GM21423 (cell line): ENCODE data around the gene PDLIM5.

Source experiments
- ATAC-seq: cut with Tn5 transposase; IDR thresholded peaks from one replicate; pipeline ENCODE4 v1.9.1; 2021; ENCODE audit warnings: mild to moderate bottlenecking, moderate library complexity; ENCODE audit not compliant: unreplicated experiment

PDLIM5 gene

GRCh38 chr4:94420356-94420755, 31.4 kb upstream of the PDLIM5 start:
- no peak for ATAC-seq

DNA sequence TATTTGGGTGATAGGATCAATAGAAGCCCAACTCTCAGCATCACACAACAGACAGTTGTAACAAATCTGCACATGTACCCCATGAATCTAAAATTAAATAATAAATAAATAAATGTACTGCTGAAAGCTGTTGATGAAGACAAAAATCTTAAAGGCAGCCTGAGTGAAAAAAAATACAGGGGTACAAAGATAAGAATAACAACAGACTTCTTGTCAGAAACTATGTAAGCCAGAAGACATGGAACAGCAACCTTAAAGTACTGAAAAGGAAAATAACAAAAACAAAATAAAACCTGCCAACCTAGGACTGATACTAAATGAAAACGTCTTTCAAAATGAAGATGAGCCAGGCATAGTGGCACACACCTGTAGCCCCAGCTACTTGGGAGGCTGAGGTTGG, 25.0 kb upstream of the PDLIM5 start:
- no peak for ATAC-seq

- no peak for ATAC-seq
Observed at GRCh38 chr4:94428884-94429283, 22.9 kb upstream of the PDLIM5 start.

GRCh38 chr4:94430406-94430805, 21.3 kb upstream of the PDLIM5 start:
- no peak for ATAC-seq

DNA sequence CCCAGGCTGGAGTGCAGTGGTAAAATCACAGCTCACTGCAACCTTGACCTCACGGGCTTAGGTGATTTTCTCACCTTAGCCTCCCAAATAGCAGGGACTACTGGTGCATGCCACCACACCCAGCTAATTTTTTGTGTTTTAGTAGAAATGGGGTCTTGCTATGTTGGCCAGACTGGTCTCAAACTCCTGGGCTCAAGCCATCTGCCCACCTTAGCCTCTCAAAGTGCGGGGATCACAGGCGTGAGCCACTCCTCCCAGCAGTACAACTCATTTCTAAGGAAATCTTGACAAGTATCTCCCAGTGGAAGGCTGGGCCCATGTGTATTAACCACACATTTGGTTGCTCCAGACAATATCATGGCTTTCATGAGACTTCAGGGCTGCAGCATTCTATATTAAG, 20.4 kb upstream of the PDLIM5 start:
- ATAC-seq: no peak

DNA sequence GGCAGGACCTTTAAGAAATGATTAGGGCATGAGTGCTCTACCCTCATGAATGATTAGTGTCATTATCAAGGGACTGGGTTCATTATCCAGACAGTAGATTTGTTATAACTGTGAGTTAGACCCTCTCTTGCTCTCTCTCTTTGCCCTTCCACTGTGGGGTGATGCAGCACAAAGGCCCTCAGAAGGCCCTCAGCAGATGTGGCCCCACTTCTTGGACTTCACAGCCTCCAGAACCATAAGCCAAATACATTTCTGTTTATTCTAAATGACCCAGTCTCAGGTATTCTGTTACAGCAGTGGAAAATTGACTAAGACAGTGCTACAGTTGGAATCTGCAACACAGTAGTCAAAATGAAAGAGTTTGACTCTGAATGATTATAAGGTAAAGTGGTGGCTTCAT, 17.2 kb upstream of the PDLIM5 start:
- no peak for ATAC-seq

DNA sequence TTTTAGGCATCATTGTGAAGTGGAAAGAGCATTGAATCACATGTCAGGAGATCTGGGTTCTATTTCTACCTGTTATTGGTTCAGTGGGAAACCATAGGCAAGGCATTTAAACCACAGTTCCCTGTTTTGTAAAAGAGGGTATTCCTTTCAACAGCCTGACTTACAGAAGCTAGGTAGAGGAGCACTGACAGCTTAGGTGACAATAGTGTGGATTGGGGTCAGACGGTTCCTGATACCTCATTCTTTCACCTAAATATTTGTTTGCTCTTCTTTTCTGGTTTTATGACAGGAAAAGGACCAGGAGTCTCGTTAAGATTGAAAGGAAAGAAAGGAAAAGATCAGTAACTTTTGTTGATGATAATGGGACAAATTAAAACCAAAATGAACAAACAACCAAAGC, 15.9 kb upstream of the PDLIM5 start:
- no peak for ATAC-seq

DNA sequence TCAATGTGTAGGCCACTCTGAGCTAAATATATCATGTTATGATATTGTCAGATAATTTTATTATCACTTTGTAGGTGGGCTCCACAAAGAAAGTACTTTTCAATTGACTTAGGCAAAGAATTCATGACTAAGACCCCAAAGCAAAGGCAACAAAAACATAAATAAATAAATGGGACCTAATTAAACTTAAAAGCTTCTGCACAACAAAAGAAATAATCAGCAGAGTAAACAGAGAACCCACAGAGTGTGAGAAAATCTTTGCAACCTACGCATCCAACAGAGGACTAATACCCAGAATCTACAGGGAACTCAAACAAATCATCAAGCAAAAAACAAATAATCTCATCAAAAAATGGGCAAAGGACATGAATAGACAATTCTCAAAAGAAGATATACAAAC, 15.2 kb upstream of the PDLIM5 start:
- ATAC-seq: no peak

DNA sequence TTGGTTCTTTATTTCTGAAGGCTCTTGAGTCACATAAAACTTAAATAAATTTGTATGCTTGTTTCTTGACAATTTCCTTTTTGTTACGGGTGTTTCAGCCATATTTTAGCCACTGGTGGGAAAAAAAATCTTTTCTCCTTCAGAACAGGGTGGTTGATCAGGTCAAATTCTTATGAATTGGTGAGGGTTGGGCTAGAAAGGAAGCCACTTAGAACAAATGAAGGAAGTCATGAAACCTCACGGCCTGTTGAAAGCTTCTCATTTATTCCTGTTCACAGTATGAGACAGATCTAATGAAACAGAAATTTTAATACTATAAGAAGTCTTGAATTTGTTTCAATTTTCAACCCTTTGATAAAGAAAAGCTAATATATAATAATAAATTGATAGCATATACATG, 12.1 kb upstream of the PDLIM5 start:
- ATAC-seq: no peak

- ATAC-seq: no peak
Observed at GRCh38 chr4:94441838-94442237, 9.9 kb upstream of the PDLIM5 start.

DNA sequence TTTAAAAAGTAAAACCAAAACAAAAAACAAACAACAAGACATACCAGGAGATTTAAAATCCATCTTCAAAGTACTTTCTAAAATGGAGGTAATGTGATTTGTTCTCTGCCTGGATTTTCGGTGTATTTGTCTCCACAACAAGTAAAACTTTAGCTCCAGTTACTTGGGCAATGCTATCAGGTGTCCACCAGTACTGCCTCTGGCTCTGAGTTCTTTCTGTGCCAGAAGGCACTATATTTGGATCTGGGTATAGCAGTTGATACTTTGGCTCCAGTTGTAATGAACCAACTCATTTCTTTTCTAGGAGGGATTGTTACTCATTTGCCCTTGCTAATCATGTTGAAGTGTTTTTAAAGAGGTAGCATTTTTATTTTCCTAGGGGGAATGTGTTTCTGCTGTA, 9.5 kb upstream of the PDLIM5 start:
- ATAC-seq: no peak

GRCh38 chr4:94446386-94446785, 5.4 kb upstream of the PDLIM5 start:
- ATAC-seq: no peak

- no peak for ATAC-seq
Observed at GRCh38 chr4:94447754-94448411, 3.9 kb upstream of the PDLIM5 start.

GRCh38 chr4:94448815-94449375, 2.8 kb upstream of the PDLIM5 start:
- ATAC-seq: no peak

DNA sequence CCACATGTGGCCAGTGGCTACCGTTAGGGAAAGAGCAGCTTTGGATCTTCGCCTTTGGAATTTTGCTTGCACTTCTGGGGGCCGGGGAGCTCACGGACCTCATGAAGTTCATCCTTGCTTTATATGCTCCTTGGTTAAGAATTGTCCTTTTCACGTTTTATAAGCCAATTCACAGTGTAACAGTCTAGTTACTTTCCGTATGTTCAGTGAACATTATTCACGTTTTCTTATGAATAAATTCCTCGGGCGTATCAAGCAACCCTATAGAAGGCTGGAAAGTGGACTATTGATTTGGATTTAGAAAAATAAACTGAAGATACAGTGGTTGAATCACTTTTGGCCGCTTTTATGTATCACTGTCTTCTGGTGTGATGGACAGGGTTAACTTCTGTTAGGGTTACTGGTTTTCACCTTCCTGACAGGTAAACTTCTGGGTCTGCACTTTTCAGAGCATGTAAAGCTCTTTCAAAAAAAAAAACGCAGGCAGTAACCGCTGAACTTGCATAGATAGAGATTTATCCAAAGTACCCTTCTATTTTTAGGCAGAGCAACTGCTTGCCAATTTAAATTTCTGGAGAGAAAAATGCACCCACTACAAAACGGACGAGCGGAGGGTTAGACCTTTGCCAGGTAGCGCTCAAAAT, 569 bp upstream of the PDLIM5 start:
- no peak for ATAC-seq

- ATAC-seq: peak; percentile 12
Observed at GRCh38 chr4:94452476-94453371, 982 bp downstream of the PDLIM5 start.

GRCh38 chr4:94453391-94453963, 1.7 kb downstream of the PDLIM5 start:
- no peak for ATAC-seq

GRCh38 chr4:94454405-94454804, 2.7 kb downstream of the PDLIM5 start:
- ATAC-seq: no peak

DNA sequence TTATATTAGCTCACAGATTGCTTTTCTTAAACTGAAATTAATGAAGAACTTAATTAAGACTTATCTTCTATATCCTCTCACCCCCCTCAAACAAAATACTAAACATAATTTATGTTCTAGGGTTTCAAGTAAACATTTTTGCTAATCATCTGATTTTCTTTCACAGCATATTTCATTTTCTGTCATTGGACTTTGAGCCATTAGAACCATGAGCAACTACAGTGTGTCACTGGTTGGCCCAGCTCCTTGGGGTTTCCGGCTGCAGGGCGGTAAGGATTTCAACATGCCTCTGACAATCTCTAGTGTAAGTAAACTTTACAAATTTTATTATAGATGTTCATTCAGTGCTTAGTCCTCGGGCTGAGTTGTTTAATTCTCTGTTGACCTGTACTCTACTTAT, 3.3 kb downstream of the PDLIM5 start:
- ATAC-seq: no peak

- no peak for ATAC-seq
Observed at GRCh38 chr4:94457692-94458106, 6.0 kb downstream of the PDLIM5 start.

GRCh38 chr4:94458682-94459081, 6.9 kb downstream of the PDLIM5 start:
- no peak for ATAC-seq
